ENCODE measurements around the gene PID1.

DNA sequence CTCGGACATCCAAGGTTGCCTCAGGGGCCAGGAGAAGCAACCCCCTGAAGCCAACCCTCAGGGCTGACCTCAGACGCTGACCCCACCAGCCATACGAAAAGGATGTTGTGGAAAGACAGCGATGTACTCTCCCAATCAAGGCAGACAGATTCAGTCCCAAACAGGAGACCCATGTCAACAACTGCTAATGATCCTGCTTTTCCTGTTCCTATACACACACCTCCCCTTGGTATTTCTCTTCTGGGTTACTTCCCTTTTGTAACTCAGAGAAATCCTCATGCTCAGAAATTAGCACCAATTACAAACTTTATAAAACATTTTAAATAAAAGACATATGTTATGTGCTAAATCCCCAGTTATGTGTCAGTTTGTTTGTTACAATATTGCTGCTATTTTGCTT lies 120.8 kb downstream of the PID1 start:
- TF ChIP-seq, protein P1, sequence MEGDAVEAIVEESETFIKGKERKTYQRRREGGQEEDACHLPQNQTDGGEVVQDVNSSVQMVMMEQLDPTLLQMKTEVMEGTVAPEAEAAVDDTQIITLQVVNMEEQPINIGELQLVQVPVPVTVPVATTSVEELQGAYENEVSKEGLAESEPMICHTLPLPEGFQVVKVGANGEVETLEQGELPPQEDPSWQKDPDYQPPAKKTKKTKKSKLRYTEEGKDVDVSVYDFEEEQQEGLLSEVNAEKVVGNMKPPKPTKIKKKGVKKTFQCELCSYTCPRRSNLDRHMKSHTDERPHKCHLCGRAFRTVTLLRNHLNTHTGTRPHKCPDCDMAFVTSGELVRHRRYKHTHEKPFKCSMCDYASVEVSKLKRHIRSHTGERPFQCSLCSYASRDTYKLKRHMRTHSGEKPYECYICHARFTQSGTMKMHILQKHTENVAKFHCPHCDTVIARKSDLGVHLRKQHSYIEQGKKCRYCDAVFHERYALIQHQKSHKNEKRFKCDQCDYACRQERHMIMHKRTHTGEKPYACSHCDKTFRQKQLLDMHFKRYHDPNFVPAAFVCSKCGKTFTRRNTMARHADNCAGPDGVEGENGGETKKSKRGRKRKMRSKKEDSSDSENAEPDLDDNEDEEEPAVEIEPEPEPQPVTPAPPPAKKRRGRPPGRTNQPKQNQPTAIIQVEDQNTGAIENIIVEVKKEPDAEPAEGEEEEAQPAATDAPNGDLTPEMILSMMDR (IDR thresholded peaks at IDR 0.05), result no peak
- no peak for TF ChIP-seq POLR2A (IDR thresholded peaks at IDR 0.05)
